ENCODE data around the gene C2CD3. TPM values are rescaled to one million over a fixed set of nuclear protein-coding genes. Genes with fewer than 3 reads are reported as not detected.
A peak's percentile ranks its signal among the peaks of the same experiment; 100 is the strongest.

C2CD3 gene
- polyA plus RNA-seq, 1 experiment: 8.7 TPM

GRCh38 chr11:74138021-74138420 is 32.8 kb downstream of the C2CD3 start:
- no peak for TF ChIP-seq CTCF (IDR thresholded peaks at IDR 0.05; ENCODE audit: low read depth, low read length)
- ChIA-PET CTCF (no interaction called here), POLR2A (no interaction called here)
- no peaks in the 10 kb centered on the region for H3K27me3 ChIP-seq (ENCODE audit: control insufficient read depth, insufficient read depth, low read length)
- H3K9me3 ChIP-seq (ENCODE audit: control insufficient read depth, insufficient read depth, low read length): no peaks in the 10 kb centered on the region
- H3K4me3 ChIP-seq (ENCODE audit: low read depth, low read length): no peak overlapping the region
- peak overlapping the region; percentile 83 for H3K27ac ChIP-seq (ENCODE audit: low read depth, low read length)
- peak; percentile 50 for DNase-seq (ENCODE audit: low read depth, low spot score)

GRCh38 chr11:74135127-74135840 is 35.5 kb downstream of the C2CD3 start:
- TF ChIP-seq CTCF (IDR thresholded peaks at IDR 0.05; ENCODE audit: low read depth, low read length): no peak
- POLR2A ChIA-PET: interaction anchor here (0.8 kb wide), 1 partner anchor 36 kb away, joined by 3 read pairs; the partner anchor contains the start of genes C2CD3 and PPME1
- no peaks in the 10 kb centered on the region for H3K9me3 ChIP-seq (ENCODE audit: control insufficient read depth, insufficient read depth, low read length)
- DNase-seq (ENCODE audit: low read depth, low spot score): no peak
- CTCF ChIA-PET: interaction anchor here (0.7 to 1.4 kb wide), 2 partner anchors 13 to 35 kb away, joined by 4 read pairs; partner anchors contain the start of genes C2CD3 and PPME1
- H3K4me3 ChIP-seq (ENCODE audit: low read depth, low read length): no peak overlapping the region
- H3K27ac ChIP-seq (ENCODE audit: low read depth, low read length): no peak overlapping the region
- H3K27me3 ChIP-seq (ENCODE audit: control insufficient read depth, insufficient read depth, low read length): no peaks in the 10 kb centered on the region

- no peak overlapping the region for H3K27ac ChIP-seq (ENCODE audit: low read depth, low read length)
- POLR2A ChIA-PET: interaction anchor here (0.8 kb wide), 1 partner anchor 36 kb away, joined by 3 read pairs; the partner anchor contains the start of genes C2CD3 and PPME1
- H3K27me3 ChIP-seq (ENCODE audit: control insufficient read depth, insufficient read depth, low read length): no peaks in the 10 kb centered on the region
- no peaks in the 10 kb centered on the region for H3K9me3 ChIP-seq (ENCODE audit: control insufficient read depth, insufficient read depth, low read length)
- CTCF ChIA-PET: interaction anchor here (0.7 to 1.2 kb wide), 2 partner anchors 12 to 37 kb away, joined by 3 to 4 read pairs; partner anchors contain the start of gene PPME1
- DNase-seq (ENCODE audit: low read depth, low spot score): no peak
- H3K4me3 ChIP-seq (ENCODE audit: low read depth, low read length): no peak overlapping the region
- no peak for TF ChIP-seq CTCF (IDR thresholded peaks at IDR 0.05; ENCODE audit: low read depth, low read length)
Observed at GRCh38 chr11:74134661-74135060, 36.1 kb downstream of the C2CD3 start.

GRCh38 chr11:74133436-74133835 is 37.4 kb downstream of the C2CD3 start:
- H3K27me3 ChIP-seq (ENCODE audit: control insufficient read depth, insufficient read depth, low read length): no peaks in the 10 kb centered on the region
- ChIA-PET POLR2A (no interaction called here), CTCF (no interaction called here)

More at GRCh38 chr11:74133436-74133835, 37.4 kb downstream of the C2CD3 start:
- no peak for DNase-seq (ENCODE audit: low read depth, low spot score)
- no peak overlapping the region for H3K27ac ChIP-seq (ENCODE audit: low read depth, low read length)
- H3K9me3 ChIP-seq (ENCODE audit: control insufficient read depth, insufficient read depth, low read length): no peaks in the 10 kb centered on the region
- H3K4me3 ChIP-seq (ENCODE audit: low read depth, low read length): no peak overlapping the region
- no peak for TF ChIP-seq CTCF (IDR thresholded peaks at IDR 0.05; ENCODE audit: low read depth, low read length)
